Peyer's patch (tissue), 4 donors: ENCODE results near the gene SEPTIN5. TPM values are rescaled to one million over a fixed set of nuclear protein-coding genes. Genes with fewer than 3 reads are reported as not detected.

ENCODE experiments used
- DNase-seq, 3 donors: peaks; one replicate each; pipeline ENCODE4 v3.0.0-alpha.2; 2017 to 2019
- H3K27ac ChIP-seq, 4 donors: fragments of 200-600 bp; sonication (generic); one replicate each; pipeline ENCODE4 v1.5.1; 2016 to 2019
- H3K27me3 ChIP-seq, 2 donors: fragments of 200-600 bp; sonication (generic); one replicate each; pipeline ENCODE4 v1.5.1; 2019
- H3K36me3 ChIP-seq, 3 donors: fragments of 200-600 bp; sonication (generic); one replicate each; pipeline ENCODE4 v1.5.1; 2016 to 2019
- H3K4me1 ChIP-seq, 4 donors: fragments of 200-600 bp; sonication (generic); one replicate each; pipeline ENCODE4 v1.5.1; 2016 to 2019
- H3K4me3 ChIP-seq, 4 donors: fragments of 200-600 bp; sonication (generic); 1 replicate in 3 of 4; 2 replicates in 1 of 4; pipeline ENCODE4 v1.5.1; 2016 to 2019; ENCODE audit warnings: mild to moderate bottlenecking in 1 of 4
- H3K9me3 ChIP-seq, 4 donors: fragments of 200-600 bp; sonication (generic); one replicate each; pipeline ENCODE4 v1.5.1; 2016 to 2019; ENCODE audit warnings: mild to moderate bottlenecking in 1 of 4
- POLR2A ChIP-seq, 2 donors: fragments of 450-650 bp; IDR thresholded peaks; one replicate each; pipeline ENCODE4 v1.5.1; 2017; ENCODE audit warnings: antibody characterized with exemption in 2 of 2, mild to moderate bottlenecking in 2 of 2, moderate library complexity in 2 of 2
- total RNA-seq, 4 donors: library from RNA; depleted of rRNA; stranded (reverse); fragments of >200 nt; gene quantifications; one replicate each; pipeline ENCODE4 v1.1.0, GENCODE V29; 2016
- TF ChIP-seq, protein P1 (sequence below), 6 experiments: fragments of 450-650 bp in 4 of 6; fragments of 200-600 bp in 2 of 6; sonication (generic) in 1 of 6; IDR thresholded peaks; one replicate each; pipeline ENCODE4 v1.5.1; 2017 to 2019; ENCODE audit warnings: antibody characterized with exemption in 6 of 6, mild to moderate bottlenecking in 3 of 6, moderate library complexity in 1 of 6

SEPTIN5 gene
- total RNA-seq, 4 donors from 2014 or later, result 2.8 to 20.6 (median 5.0) TPM

DNA sequence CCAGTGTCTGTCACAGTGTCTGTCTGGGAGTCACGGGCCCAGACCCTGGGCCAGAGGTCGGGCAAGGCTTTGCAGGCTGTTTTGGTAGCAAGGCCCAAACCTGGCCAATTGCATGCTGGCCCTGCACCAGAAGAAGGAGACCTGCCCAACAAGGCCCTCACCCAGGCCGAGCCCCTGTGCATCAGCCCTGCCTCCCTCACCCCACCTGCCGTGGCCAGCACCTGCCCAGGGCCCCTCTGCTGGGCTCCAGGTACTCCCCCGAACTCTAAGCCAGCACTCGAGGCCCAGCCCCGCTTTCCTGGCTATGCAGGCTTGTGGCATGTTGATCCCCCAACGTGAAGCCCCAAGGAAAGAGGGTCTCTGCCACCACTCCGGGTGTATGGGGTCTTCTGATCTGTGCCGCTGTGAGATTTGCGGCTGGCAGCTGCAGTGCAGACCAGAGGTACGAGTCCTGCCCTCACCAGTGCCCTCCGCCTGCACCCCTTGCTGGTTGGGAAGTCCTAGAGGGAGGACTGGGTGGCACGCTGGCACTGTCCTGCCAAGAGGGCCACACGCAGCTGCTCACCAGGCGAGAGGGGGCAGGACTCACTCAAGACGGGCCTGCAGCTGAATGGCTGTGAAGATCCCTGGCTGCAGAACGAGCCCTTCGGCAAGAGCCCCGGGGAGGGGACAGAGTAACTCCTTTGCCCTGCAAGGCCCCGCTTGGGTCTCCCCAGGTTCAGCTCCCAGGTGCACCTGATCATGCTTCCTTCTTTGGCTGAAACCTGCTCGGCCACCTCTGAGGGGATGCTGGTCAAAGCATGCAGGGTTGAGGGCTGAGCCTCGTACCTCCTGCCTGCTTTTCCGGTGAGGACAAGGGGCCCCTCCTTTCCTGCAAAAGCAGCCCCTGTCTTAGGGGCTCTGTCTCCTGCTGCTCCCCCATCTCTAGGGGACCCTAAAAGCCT is 6.7 kb upstream of the SEPTIN5 start:
- no peaks in the 10 kb centered on the region for H3K27me3 ChIP-seq
- peak in 1 of 3 donors; percentile 40 for DNase-seq
- no peak overlapping the region for H3K4me3 ChIP-seq
- TF ChIP-seq, protein P1, sequence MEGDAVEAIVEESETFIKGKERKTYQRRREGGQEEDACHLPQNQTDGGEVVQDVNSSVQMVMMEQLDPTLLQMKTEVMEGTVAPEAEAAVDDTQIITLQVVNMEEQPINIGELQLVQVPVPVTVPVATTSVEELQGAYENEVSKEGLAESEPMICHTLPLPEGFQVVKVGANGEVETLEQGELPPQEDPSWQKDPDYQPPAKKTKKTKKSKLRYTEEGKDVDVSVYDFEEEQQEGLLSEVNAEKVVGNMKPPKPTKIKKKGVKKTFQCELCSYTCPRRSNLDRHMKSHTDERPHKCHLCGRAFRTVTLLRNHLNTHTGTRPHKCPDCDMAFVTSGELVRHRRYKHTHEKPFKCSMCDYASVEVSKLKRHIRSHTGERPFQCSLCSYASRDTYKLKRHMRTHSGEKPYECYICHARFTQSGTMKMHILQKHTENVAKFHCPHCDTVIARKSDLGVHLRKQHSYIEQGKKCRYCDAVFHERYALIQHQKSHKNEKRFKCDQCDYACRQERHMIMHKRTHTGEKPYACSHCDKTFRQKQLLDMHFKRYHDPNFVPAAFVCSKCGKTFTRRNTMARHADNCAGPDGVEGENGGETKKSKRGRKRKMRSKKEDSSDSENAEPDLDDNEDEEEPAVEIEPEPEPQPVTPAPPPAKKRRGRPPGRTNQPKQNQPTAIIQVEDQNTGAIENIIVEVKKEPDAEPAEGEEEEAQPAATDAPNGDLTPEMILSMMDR (IDR thresholded peaks at IDR 0.05), result no peak
- no peak for TF ChIP-seq POLR2A (IDR thresholded peaks at IDR 0.05)
- no peak overlapping the region for H3K27ac ChIP-seq
- no peaks in the 10 kb centered on the region for H3K9me3 ChIP-seq
- H3K36me3 ChIP-seq, result no peaks in the 10 kb centered on the region
- no peaks in the 10 kb centered on the region for H3K4me1 ChIP-seq

DNA sequence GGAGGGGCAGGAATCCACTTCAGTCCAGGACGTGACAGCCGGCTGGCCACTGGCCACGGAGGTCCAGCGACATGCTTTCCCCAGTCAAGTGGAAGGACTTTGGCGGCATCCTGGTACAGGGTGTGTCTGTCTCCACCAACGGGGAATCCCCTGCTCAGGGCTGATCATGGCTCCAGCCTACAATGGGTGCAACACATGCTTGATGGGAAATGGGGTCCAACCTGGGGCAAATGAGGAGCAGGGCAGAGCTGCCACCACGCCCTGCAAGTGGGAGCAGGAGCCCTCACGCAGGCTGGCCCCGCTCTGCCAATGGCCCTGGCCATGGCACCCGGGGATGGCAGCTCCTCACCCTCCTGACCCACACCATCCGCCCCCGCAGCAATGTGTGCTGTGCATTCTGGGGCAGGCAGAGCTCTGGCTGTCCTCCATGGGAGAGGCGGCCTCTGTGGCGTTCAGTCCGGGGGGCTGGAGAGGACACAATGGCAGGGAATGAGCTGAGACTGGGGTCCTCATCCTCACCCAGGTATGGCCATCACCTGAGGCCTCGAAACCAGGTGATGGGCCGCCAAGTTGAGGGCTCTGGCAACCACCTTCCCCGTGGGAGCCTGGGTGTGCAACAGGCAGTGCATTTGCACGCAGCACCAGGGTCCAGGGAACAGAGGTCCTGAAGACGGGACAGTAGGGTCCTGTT is 5.8 kb upstream of the SEPTIN5 start:
- TF ChIP-seq, protein P1 (IDR thresholded peaks at IDR 0.05), result no peak
- TF ChIP-seq POLR2A (IDR thresholded peaks at IDR 0.05), result no peak
- no peak overlapping the region for H3K4me3 ChIP-seq
- H3K4me1 ChIP-seq, result no peaks in the 10 kb centered on the region
- H3K27ac ChIP-seq, result no peak overlapping the region
- DNase-seq, result no peak
- no peaks in the 10 kb centered on the region for H3K9me3 ChIP-seq
- H3K36me3 ChIP-seq, result no peaks in the 10 kb centered on the region
- no peaks in the 10 kb centered on the region for H3K27me3 ChIP-seq

DNA sequence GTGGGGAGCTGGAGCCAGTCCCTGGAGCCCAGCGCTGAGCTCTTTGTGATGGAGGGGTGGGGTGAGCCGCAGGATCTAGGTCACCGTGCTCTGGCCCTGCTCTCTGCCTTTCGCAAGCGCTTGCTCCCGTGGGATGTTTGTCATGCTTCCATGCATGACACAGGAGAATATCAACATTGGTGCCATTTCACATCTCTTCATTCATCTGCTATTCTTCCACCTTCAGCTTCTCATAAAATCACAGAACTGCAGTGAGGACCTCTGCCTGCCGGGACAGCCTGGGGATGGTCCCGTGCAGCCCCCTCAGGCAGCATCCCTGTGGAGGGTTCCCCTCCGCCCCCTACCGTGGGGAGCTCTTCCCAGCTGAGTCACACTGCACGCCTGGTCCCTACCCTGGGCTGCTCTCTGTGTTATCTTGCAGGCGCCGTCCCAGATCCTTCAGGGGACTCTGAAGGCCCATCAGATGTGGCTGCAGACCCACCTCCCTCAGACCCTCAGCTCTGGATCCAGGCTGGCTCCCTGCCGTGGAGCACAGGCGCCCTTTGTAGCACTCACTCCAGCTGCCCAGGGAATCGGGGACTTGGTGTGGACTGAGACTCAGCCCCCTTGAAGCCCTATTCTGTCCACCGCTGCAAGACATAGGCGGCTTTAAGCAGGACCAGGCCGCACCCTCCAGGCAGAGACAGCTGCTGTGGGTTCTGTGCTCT is 5.1 kb upstream of the SEPTIN5 start:
- H3K27ac ChIP-seq, result no peak overlapping the region
- H3K27me3 ChIP-seq, result peaks cover 0 to 5% of the 10 kb centered on the region in 2 donors
- TF ChIP-seq POLR2A (IDR thresholded peaks at IDR 0.05), result no peak
- TF ChIP-seq, protein P1 (IDR thresholded peaks at IDR 0.05), result no peak
- no peaks in the 10 kb centered on the region for H3K36me3 ChIP-seq
- H3K4me1 ChIP-seq, result peaks cover 0 to 4% (median 0%) of the 10 kb centered on the region in 4 donors
- H3K4me3 ChIP-seq, result no peak overlapping the region
- no peak for DNase-seq
- no peaks in the 10 kb centered on the region for H3K9me3 ChIP-seq

DNA sequence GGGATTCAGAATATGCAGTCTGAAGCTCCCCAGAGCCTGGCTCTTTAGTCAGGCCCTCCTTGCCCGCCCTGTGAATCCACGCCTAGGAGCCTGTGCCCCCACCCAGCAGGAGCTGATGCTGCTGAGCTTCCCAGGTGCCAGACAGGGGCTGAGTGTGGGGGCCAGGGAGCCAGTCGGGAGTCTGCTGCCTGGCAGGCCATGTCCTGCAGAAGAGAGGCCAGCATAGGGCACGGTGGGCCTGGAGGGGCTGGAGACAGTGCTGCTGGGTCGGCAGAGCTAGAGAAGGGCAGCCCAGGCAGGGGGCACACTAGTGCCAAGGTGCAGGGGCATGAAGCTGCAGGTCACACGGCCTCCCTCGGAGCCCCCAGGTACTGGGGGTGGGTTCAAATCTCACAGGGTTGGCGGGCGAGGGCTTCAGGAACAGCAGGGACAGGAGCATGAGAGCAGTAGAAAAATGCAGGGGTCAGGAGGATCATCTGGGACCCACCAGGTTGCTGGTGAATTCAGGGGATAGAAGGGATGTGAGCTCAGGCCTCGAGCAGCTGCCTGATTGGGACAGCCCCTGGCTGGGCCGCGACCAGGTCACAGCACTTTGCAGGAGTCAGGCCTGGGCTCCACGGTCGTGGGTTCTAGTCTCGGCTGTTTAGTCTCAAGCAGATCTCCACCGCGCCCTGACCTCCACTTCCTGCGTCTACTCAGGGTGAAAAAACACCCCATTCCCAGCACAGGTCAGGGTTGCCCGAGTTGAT is 4.1 kb upstream of the SEPTIN5 start:
- H3K27me3 ChIP-seq, result peaks cover 0 to 12% of the 10 kb centered on the region in 2 donors
- H3K4me3 ChIP-seq, result no peak overlapping the region
- DNase-seq, result no peak
- H3K36me3 ChIP-seq, result no peaks in the 10 kb centered on the region
- H3K9me3 ChIP-seq, result no peaks in the 10 kb centered on the region
- peaks cover 0 to 11% (median 0%) of the 10 kb centered on the region in 4 donors for H3K4me1 ChIP-seq
- H3K27ac ChIP-seq, result no peak overlapping the region
- TF ChIP-seq, protein P1 (IDR thresholded peaks at IDR 0.05), result no peak
- no peak for TF ChIP-seq POLR2A (IDR thresholded peaks at IDR 0.05)

DNA sequence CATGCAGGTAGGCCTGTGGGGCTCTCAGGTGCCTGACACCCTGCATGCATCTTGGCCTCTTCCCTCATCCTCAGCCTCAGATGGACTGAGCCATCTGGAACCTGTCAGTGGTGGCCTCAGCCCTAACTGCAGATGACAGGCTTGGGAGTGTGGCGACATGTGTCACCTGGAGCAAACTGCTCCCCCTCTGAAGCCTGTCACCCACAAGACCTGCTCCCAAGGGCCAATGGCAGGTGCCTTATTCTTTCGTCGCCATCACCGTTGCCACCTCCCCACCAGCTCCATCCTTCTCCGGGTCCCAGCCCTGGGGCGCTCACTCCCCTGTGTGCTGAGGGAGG is 3.6 kb upstream of the SEPTIN5 start:
- Histone ChIP-seq H3K27me3 (peaks cover 0 to 12% of the 10 kb centered on the region in 2 donors), H3K27ac (no peak overlapping the region), H3K9me3 (no peaks in the 10 kb centered on the region), H3K4me3 (no peak overlapping the region), H3K4me1 (peaks cover 0 to 12% (median 0%) of the 10 kb centered on the region in 4 donors), H3K36me3 (no peaks in the 10 kb centered on the region)
- DNase-seq, result no peak
- TF ChIP-seq POLR2A (IDR thresholded peaks at IDR 0.05), result no peak
- TF ChIP-seq, protein P1 (IDR thresholded peaks at IDR 0.05), result no peak
